SK-N-SH treated with all-trans-retinoic acid at 6 μM for 48 hours (cell line): ENCODE data around the gene CLTB.

Experiments
- ATAC-seq: fragments of 200-7000 bp; cut with Tn5 transposase; 3 replicates; pipeline ENCODE4 v1.9.1; 2020; ENCODE audit warnings: mild to moderate bottlenecking, moderate library complexity
- ARNTL ChIP-seq: fragments of 450-650 bp; formaldehyde crosslinking; IDR thresholded peaks from 2 replicates; pipeline ENCODE4 v1.5.0; 2020; ENCODE audit warnings: low read depth, mild to moderate bottlenecking, moderate library complexity, borderline replicate concordance
- CSDC2 ChIP-seq: fragments of 250-450 bp; sonication (Bioruptor Pico); IDR thresholded peaks from 2 replicates; pipeline ENCODE4 v1.5.0; 2020; ENCODE audit warnings: mild to moderate bottlenecking, moderate library complexity
- ESRRG ChIP-seq: fragments of 250-450 bp; sonication (Bioruptor Pico); IDR thresholded peaks from 2 replicates; pipeline ENCODE4 v1.6.1; 2021; ENCODE audit warnings: mild to moderate bottlenecking
- GLIS3 ChIP-seq: fragments of 250-450 bp; sonication (Bioruptor Pico); IDR thresholded peaks from 2 replicates; pipeline ENCODE4 v1.5.0; 2020; ENCODE audit warnings: mild to moderate bottlenecking, moderate library complexity
- ISL1 ChIP-seq: fragments of 250-450 bp; sonication (Bioruptor Pico); IDR thresholded peaks from 2 replicates; pipeline ENCODE4 v2.1.2; 2022; ENCODE audit warnings: mild to moderate bottlenecking, moderate library complexity
- OSR1 ChIP-seq: fragments of 250-450 bp; sonication (Bioruptor Pico); IDR thresholded peaks from 2 replicates; pipeline ENCODE4 v1.8.0; 2022; ENCODE audit warnings: moderate library complexity, mild to moderate bottlenecking, inconsistent platforms
- PATZ1 ChIP-seq: fragments of 250-450 bp; sonication (Bioruptor Pico); IDR thresholded peaks from 2 replicates; pipeline ENCODE4 v1.8.0; 2020; ENCODE audit warnings: mild to moderate bottlenecking, moderate library complexity, borderline replicate concordance
- PPARA ChIP-seq: fragments of 250-450 bp; sonication (Bioruptor Pico); IDR thresholded peaks from 2 replicates; pipeline ENCODE4 v1.5.0; 2020; ENCODE audit warnings: mild to moderate bottlenecking, borderline replicate concordance
- TCF4 ChIP-seq: fragments of 250-450 bp; sonication (Bioruptor Pico); IDR thresholded peaks from 2 replicates; pipeline ENCODE4 v1.8.0; 2021; ENCODE audit warnings: mild to moderate bottlenecking, moderate library complexity, borderline replicate concordance
- TOX ChIP-seq: fragments of 250-450 bp; sonication (Bioruptor Pico); IDR thresholded peaks from 2 replicates; pipeline ENCODE4 v1.8.0; 2021; ENCODE audit warnings: mild to moderate bottlenecking, moderate library complexity, borderline replicate concordance
- TSHZ2 ChIP-seq: fragments of 250-450 bp; sonication (Bioruptor Pico); IDR thresholded peaks from 2 replicates; pipeline ENCODE4 v1.5.0; 2020; ENCODE audit warnings: mild to moderate bottlenecking, moderate library complexity
- ZC3H10 ChIP-seq: fragments of 250-450 bp; sonication (Bioruptor Pico); IDR thresholded peaks from 2 replicates; pipeline ENCODE4 v1.5.1; 2021; ENCODE audit warnings: mild to moderate bottlenecking, moderate library complexity
- ZFP3 ChIP-seq: fragments of 250-450 bp; sonication (Bioruptor Pico); IDR thresholded peaks from 2 replicates; pipeline ENCODE4 v1.5.0; 2020; ENCODE audit warnings: mild to moderate bottlenecking, moderate library complexity
- ZFP30 ChIP-seq: fragments of 450-650 bp; formaldehyde crosslinking; IDR thresholded peaks from 2 replicates; pipeline ENCODE4 v1.5.0; 2022; ENCODE audit warnings: mild to moderate bottlenecking, moderate library complexity
- ZNF565 ChIP-seq: fragments of 450-650 bp; formaldehyde crosslinking; conservative IDR thresholded peaks from 2 replicates; pipeline ENCODE4 v1.5.0; 2020; ENCODE audit warnings: low read depth, mild to moderate bottlenecking, moderate library complexity
- ZNF70 ChIP-seq: fragments of 450-650 bp; formaldehyde crosslinking; IDR thresholded peaks from 2 replicates; pipeline ENCODE4 v1.5.0; 2020; ENCODE audit warnings: mild to moderate bottlenecking, moderate library complexity
- TF ChIP-seq, protein P1 (sequence below): fragments of 250-450 bp; sonication (Bioruptor Pico); IDR thresholded peaks from 2 replicates; pipeline ENCODE4 v1.5.1; 2020; ENCODE audit warnings: low read depth, mild to moderate bottlenecking, moderate library complexity
- TF ChIP-seq, protein P2 (sequence below): fragments of 250-450 bp; sonication (Bioruptor Pico); IDR thresholded peaks from 2 replicates; pipeline ENCODE4 v1.5.1; 2021; ENCODE audit warnings: mild to moderate bottlenecking, moderate library complexity

The CLTB gene

DNA sequence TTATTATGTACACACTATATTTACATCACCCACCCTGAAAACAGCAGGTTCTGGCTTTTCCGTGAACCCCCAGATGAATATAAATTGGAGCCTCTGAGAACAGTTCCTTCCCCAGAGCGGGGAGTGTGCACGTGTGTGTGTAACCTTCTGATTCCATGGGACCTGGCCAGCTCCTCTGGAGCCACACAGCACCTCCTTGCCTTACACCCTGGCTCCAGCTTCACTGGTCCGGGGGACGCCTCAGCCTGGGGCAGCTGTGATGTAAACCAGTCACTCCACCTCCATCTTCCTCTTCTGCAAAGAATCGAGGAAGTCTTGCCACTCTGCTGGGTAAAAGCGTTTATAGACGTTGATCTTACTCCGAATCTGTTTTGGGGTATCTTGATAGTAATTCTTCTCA lies 32.4 kb downstream of the CLTB start:
- ATAC-seq, result no peak
- TF ChIP-seq ZFP3 (no peak), TCF4 (no peak), TSHZ2 (CRISPR knock-in tag) (no peak), ZNF70 (CRISPR knock-in tag) (no peak), ISL1 (CRISPR knock-in tag) (no peak), GLIS3 (no peak), PATZ1 (CRISPR knock-in tag) (no peak), PPARA (no peak)

DNA sequence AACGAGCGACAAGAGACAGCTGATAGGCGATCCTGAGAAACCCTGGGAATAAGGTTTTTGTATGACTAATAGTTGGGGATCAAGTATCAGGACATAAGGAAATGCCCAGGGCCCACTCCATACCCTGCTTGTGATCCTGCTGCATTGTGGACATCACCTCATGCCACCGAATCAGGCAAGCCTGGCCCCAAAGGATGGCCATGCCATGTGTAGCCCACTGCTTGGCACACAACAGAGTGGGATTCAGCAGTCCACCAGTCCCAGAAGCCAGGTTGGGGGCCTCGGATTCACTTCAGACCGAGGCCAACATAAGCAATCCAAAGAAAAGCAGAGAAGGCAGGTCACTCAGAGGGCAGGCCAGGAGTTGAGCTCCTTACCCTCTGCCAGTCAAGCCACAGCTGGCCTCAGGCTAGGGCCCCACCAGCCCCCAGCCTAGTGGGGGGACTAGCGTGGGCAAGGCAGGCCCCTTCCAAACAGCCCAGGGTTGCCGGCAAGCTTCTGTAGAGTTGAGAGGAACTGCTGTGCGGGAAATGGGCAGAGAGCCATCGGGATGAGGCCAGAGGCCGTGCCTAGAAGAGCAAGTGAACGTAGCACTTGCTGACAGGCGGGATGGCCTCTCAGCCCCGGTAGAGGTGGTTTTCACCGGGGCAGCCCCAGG lies 33.0 kb downstream of the CLTB start:
- no peak for TF ChIP-seq ARNTL
- TF ChIP-seq ZNF565 (CRISPR knock-in tag), result no peak
- TF ChIP-seq, protein P1, sequence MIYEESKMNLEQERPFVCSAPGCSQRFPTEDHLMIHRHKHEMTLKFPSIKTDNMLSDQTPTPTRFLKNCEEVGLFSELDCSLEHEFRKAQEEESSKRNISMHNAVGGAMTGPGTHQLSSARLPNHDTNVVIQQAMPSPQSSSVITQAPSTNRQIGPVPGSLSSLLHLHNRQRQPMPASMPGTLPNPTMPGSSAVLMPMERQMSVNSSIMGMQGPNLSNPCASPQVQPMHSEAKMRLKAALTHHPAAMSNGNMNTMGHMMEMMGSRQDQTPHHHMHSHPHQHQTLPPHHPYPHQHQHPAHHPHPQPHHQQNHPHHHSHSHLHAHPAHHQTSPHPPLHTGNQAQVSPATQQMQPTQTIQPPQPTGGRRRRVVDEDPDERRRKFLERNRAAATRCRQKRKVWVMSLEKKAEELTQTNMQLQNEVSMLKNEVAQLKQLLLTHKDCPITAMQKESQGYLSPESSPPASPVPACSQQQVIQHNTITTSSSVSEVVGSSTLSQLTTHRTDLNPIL (CRISPR knock-in tag), result no peak
- TF ChIP-seq, protein P2, sequence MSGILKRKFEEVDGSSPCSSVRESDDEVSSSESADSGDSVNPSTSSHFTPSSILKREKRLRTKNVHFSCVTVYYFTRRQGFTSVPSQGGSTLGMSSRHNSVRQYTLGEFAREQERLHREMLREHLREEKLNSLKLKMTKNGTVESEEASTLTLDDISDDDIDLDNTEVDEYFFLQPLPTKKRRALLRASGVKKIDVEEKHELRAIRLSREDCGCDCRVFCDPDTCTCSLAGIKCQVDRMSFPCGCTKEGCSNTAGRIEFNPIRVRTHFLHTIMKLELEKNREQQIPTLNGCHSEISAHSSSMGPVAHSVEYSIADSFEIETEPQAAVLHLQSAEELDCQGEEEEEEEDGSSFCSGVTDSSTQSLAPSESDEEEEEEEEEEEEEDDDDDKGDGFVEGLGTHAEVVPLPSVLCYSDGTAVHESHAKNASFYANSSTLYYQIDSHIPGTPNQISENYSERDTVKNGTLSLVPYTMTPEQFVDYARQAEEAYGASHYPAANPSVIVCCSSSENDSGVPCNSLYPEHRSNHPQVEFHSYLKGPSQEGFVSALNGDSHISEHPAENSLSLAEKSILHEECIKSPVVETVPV (CRISPR knock-in tag), result no peak
- TF ChIP-seq TCF4, result no peak
- no peak for TF ChIP-seq PATZ1 (CRISPR knock-in tag)
- TF ChIP-seq ZNF70 (CRISPR knock-in tag), result no peak
- no peak for TF ChIP-seq OSR1
- no peak for TF ChIP-seq PPARA
- no peak for ATAC-seq

- no peak for ATAC-seq
- no peak for TF ChIP-seq CSDC2 (CRISPR knock-in tag)
- no peak for TF ChIP-seq ESRRG (CRISPR knock-in tag)
- TF ChIP-seq TOX (CRISPR knock-in tag), result no peak
- TF ChIP-seq ZC3H10 (CRISPR knock-in tag), result no peak
- no peak for TF ChIP-seq ZFP30 (CRISPR knock-in tag)
- no peak for TF ChIP-seq ARNTL
- no peak for TF ChIP-seq PATZ1 (CRISPR knock-in tag)
- TF ChIP-seq, all 23 proteins: peak for 0
These were observed 33.6 kb downstream of the CLTB start for GRCh38 chr5:176382721-176383120.
